Measurements from ENCODE around the gene RPS6KL1. TPM values are rescaled to one million over a fixed set of nuclear protein-coding genes. Genes with fewer than 3 reads are reported as not detected.
A peak's percentile ranks its signal among the peaks of the same experiment; 100 is the strongest.

RPS6KL1 gene
- polyA plus RNA-seq, 2 of the 4 experiments (the other 2 are of a cell fraction): 0.32 to 0.99 TPM

DNA sequence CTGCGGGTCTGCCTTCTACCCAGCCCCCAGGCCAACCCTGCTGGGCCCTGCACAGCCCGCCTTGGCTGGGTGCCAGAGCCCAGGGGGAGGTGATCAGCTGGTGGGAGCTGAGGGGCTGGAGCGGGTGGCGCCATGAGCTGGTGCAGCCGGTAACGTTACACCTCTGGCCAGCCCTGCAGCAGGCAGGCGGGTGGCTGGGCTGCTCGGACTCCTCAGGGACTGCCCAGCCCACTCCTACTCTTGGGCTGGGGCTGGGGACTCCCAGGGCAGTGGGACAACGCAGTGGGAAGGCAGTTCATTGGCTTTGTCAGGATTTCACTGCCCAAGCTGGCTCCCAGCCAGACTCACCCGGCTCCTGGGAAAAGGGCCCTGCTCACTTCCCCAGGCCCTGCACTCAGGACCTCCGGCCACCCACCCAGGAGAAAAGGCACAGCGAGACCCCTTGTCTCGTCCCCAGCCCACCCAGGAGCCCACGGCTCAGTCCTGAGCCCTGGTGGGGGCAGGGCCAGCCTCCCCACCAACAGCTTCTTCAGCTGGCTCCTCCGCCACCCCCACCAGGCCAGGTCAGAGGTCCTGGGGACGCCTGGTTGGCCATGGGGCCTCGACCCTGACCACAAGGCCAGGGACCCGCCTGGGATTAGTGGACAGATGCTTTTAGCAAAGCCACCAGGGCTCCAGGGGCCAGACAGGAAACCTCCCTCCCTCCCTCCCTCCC is 31.3 kb upstream of the RPS6KL1 start:
- H3K4me3 ChIP-seq: no peak overlapping the region
- H3K4me1 ChIP-seq: peaks cover 11% of the 10 kb centered on the region
- FAIRE-seq (no peak), ATAC-seq (no peak), DNase-seq (ENCODE audit: low read depth in 1 of 2, low spot score in 1 of 2) (no peak)
- H3K4me2 ChIP-seq: peak overlapping the region; percentile 89
- POLR2A ChIA-PET: no interaction called here
- no peak overlapping the region for H3K27ac ChIP-seq
- no peak for TF ChIP-seq POLR2A (IDR thresholded peaks at IDR 0.05; ENCODE audit: low read length)
- no peak for TF ChIP-seq RAD21 (conservative IDR thresholded peaks at IDR 0.05 in 1 of 2, IDR thresholded peaks at IDR 0.05 in 1 of 2)
- TF ChIP-seq TFCP2L1 (CRISPR knock-in tag; IDR thresholded peaks at IDR 0.05): no peak
- no peak for TF ChIP-seq EHMT2 (IDR thresholded peaks at IDR 0.05; ENCODE audit: low read depth)
- 89% methylated on average over 15 of the region's 18 CpGs for WGBS (ENCODE audit: missing lambda C conversion rate)
- H3K9me3 ChIP-seq: no peaks in the 10 kb centered on the region
- CTCF ChIA-PET: interaction anchor here (0.8 to 11.6 kb wide), 8 partner anchors 9 to 134 kb away, joined by 3 to 105 read pairs (median 4); no protein-coding TSS in a partner anchor

DNA sequence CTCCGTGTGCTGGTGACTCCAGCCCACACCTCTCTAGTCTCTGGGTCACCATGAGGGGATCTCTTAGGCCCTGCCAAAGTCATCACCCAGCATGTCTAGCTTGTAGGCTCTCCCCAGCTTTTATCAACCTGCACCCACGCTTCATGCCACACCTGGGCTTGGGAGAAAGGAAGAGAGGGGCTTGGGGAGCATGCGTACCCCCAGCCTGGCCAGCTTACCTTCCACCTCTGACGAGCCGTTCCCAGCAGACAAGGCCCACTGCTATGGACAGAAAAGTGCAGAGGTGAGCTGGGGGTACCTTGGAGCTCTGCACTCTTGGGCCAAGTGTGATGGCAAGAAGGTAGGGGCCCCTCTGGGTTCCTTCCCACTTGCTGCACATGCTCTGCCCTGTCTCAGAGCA is 30.6 kb upstream of the RPS6KL1 start:
- WGBS (ENCODE audit: missing lambda C conversion rate): 88% methylated on average over 5 of the region's 5 CpGs
- H3K9me3 ChIP-seq: no peaks in the 10 kb centered on the region
- POLR2A ChIA-PET: no interaction called here
- H3K4me1 ChIP-seq: peaks cover 11% of the 10 kb centered on the region
- FAIRE-seq (no peak), ATAC-seq (no peak), DNase-seq (ENCODE audit: low read depth in 1 of 2, low spot score in 1 of 2) (no peak)
- CTCF ChIA-PET: interaction anchor here (0.9 to 11.6 kb wide), 6 partner anchors 9 to 135 kb away, joined by 3 to 105 read pairs (median 8); no protein-coding TSS in a partner anchor
- H3K27ac ChIP-seq: no peak overlapping the region; a peak in 1 of 6 replicates
- TF ChIP-seq KDM5A (IDR thresholded peaks at IDR 0.05): no peak
- TF ChIP-seq MYC (IDR thresholded peaks at IDR 0.05; ENCODE audit: borderline replicate concordance, low read length): no peak
- TF ChIP-seq TP53 (CRISPR knock-in tag; IDR thresholded peaks at IDR 0.05): no peak
- TF ChIP-seq EP300 (IDR thresholded peaks at IDR 0.05): no peak
- no peak for TF ChIP-seq CHD4 (IDR thresholded peaks at IDR 0.05; ENCODE audit: borderline replicate concordance)
- TF ChIP-seq SREBF2 (IDR thresholded peaks at IDR 0.05): no peak
- TF ChIP-seq, protein P1, sequence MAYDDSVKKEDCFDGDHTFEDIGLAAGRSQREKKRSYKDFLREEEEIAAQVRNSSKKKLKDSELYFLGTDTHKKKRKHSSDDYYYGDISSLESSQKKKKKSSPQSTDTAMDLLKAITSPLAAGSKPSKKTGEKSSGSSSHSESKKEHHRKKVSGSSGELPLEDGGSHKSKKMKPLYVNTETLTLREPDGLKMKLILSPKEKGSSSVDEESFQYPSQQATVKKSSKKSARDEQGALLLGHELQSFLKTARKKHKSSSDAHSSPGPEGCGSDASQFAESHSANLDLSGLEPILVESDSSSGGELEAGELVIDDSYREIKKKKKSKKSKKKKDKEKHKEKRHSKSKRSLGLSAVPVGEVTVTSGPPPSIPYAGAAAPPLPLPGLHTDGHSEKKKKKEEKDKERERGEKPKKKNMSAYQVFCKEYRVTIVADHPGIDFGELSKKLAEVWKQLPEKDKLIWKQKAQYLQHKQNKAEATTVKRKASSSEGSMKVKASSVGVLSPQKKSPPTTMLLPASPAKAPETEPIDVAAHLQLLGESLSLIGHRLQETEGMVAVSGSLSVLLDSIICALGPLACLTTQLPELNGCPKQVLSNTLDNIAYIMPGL (CRISPR knock-in tag; IDR thresholded peaks at IDR 0.05; ENCODE audit: borderline replicate concordance): no peak
- TF ChIP-seq, protein P2, sequence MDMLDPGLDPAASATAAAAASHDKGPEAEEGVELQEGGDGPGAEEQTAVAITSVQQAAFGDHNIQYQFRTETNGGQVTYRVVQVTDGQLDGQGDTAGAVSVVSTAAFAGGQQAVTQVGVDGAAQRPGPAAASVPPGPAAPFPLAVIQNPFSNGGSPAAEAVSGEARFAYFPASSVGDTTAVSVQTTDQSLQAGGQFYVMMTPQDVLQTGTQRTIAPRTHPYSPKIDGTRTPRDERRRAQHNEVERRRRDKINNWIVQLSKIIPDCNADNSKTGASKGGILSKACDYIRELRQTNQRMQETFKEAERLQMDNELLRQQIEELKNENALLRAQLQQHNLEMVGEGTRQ (IDR thresholded peaks at IDR 0.05): no peak
- TF ChIP-seq, protein P3, sequence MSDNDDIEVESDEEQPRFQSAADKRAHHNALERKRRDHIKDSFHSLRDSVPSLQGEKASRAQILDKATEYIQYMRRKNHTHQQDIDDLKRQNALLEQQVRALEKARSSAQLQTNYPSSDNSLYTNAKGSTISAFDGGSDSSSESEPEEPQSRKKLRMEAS (IDR thresholded peaks at IDR 0.05): no peak
- TF ChIP-seq GATA3 (IDR thresholded peaks at IDR 0.05; ENCODE audit: borderline replicate concordance): no peak
- no peak for TF ChIP-seq POLR2A (IDR thresholded peaks at IDR 0.05; ENCODE audit: low read length)
- TF ChIP-seq CBX2 (IDR thresholded peaks at IDR 0.05; ENCODE audit: borderline replicate concordance, low read depth): no peak
- TF ChIP-seq FOSL2 (IDR thresholded peaks at IDR 0.05): no peak
- no peak for TF ChIP-seq FOSL2 (CRISPR knock-in tag; IDR thresholded peaks at IDR 0.05)
- no peak overlapping the region for H3K4me2 ChIP-seq
- no peak overlapping the region for H3K4me3 ChIP-seq

DNA sequence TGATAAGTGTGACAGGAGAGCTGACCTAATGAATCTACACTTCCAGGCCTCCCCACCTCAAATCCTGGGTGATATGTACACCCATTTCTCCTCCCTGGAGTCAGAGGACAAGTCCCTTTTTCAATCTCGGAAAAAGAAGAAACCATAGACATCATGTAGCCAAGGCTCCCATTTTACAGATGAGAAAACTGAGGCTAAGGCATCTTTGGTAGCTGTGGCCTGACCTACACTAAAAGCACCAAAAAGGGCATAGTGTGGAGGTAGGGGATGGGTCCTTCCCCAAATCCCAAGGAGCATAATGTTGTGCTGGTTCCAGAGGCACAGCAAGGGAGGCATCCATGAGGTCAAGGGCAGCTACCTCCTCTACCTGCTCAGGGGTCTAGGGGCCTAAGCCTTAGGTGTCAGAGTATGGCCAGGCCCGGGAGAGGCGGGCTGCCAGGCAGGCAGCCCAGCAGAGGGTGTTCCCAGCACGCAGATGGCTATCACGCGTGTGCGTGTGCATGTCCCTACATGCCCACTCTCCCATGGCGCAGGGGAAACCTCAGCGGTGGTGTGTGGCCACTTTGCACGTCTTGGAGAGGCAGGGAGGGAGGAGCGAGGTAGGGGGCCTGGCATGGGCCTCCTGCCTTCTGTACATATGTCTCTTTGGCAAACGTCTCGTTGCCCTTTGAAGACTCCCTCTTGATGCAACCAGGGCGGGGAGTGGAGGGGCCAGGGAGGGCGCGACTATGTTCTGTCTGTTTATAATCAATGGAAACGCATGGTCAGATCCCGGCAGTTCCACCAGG is 29.8 kb upstream of the RPS6KL1 start:
- Histone ChIP-seq H3K9me3 (no peaks in the 10 kb centered on the region), H3K4me1 (peaks cover 11% of the 10 kb centered on the region), H3K27ac (peak overlapping the region in 1 of 2 experiments; percentile 38; a peak in 3 of 6 replicates), H3K4me3 (no peak overlapping the region), H3K4me2 (no peak overlapping the region)
- DNase-seq (ENCODE audit: low read depth in 1 of 2, low spot score in 1 of 2) (no peak), ATAC-seq (no peak), FAIRE-seq (no peak)
- CTCF ChIA-PET: interaction anchor here (1.1 to 11.6 kb wide), 8 partner anchors 8 to 137 kb away, joined by 3 to 105 read pairs (median 5); no protein-coding TSS in a partner anchor
- POLR2A ChIA-PET: no interaction called here
- TF ChIP-seq RCOR1 (IDR thresholded peaks at IDR 0.05; ENCODE audit: low read depth, low read length) (0 out of 2 replicates have a peak, but pooled peaks have one; percentile 50), BHLHE40 (IDR thresholded peaks at IDR 0.05; ENCODE audit: low read depth, low read length) (no peak), KDM5A (IDR thresholded peaks at IDR 0.05) (no peak)
- 88% methylated on average over 18 of the region's 18 CpGs for WGBS (ENCODE audit: missing lambda C conversion rate)

Data from A549 (cell line).